ENCODE results near the gene GPR22.

The GPR22 gene

GRCh38 chr7:107469929-107470328 lies at the start of gene GPR22:
TSS of gene GPR22 (plus strand) at chr7:107470057. CDS start at chr7:107474061, 4,004 bp downstream.
- no peak for DNase-seq (ENCODE audit: low read depth in 2 of 2)

DNA sequence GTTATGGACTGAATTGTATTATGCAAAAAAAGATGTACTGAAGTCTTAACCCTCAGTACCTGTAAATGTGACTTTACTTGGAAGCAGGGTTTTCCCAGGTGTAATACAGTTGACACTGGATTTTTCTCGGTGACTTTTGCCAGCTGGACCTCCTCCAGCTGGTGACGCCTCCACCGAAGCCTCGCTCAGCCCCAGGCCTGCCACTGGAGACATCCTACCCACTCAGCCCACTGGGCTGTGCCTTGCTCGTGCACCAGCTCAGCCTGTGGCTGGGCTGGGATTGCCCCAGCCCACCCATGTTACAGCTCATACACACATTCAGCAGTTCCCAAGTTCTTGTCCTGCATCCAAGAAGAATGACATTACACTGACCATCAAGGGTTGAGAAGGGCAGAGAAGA lies 42.4 kb upstream of the GPR22 start:
- DNase-seq (ENCODE audit: low read depth in 2 of 2) = no peak

DNA sequence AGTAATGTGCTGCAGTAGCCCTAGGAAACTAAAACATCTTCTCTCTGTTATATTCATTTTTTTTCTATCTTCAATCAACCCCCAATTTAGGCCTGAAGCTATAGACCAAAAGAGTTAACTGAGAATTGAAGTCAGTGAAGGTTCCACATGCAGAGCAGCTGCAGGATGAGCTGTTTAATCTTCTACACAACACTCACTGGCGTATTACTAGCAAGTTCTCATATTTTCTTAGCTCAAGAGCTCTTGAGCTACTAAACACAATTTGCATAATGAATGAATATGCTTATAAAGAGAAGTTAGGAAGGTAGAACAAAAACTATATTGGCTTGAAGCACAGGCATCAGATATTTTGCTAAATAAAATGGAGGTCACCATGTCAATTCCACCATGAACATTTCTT lies 41.2 kb upstream of the GPR22 start:
- DNase-seq (ENCODE audit: low read depth in 2 of 2) = no peak

- DNase-seq (ENCODE audit: low read depth in 2 of 2) = no peak
Measured at GRCh38 chr7:107430057-107430456, 39.8 kb upstream of the GPR22 start.

GRCh38 chr7:107432261-107432660 lies 37.6 kb upstream of the GPR22 start:
- no peak for DNase-seq (ENCODE audit: low read depth in 2 of 2)

DNA sequence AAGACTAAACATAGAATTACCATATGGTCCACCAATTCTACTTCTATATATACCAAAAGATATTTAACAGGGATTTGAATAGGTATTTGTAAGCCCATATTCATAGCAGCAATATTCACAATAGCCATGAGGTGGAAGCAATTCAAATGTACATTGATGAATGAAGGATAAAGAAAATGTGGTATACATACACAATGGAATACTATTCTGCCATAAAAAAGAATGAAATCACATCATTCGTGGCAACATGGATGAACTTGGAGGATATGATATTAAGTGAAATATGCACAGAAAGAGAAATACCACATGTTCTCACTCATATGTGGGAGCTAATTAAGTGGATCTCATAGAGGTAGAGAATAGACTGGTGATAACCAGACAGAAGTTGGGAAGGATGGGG lies 34.1 kb upstream of the GPR22 start:
- no peak for DNase-seq (ENCODE audit: low read depth in 2 of 2)

DNA sequence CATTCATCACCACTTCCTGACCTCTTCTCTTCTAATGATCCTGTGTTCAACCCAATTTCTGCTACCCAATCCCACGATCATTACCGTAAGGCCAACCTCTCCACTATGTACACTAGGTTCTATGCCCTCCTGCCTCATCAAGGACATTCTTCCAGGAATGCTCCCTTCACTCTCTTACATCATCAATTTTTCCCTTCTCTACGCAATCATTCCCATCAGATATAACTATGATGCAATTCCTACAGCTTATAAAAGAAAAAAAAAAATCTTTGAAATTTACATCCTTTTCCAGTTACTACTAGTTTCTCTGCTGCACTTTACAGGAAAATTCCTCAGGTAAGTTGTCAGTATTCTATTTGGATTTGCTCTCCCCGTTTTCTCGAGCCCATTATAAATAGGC lies 30.8 kb upstream of the GPR22 start:
- no peak for DNase-seq (ENCODE audit: low read depth in 2 of 2)

GRCh38 chr7:107441581-107442422 lies 28.1 kb upstream of the GPR22 start:
- no peak for DNase-seq (ENCODE audit: low read depth in 2 of 2)

GRCh38 chr7:107442678-107443077 lies 27.2 kb upstream of the GPR22 start:
- no peak for DNase-seq (ENCODE audit: low read depth in 2 of 2)

DNA sequence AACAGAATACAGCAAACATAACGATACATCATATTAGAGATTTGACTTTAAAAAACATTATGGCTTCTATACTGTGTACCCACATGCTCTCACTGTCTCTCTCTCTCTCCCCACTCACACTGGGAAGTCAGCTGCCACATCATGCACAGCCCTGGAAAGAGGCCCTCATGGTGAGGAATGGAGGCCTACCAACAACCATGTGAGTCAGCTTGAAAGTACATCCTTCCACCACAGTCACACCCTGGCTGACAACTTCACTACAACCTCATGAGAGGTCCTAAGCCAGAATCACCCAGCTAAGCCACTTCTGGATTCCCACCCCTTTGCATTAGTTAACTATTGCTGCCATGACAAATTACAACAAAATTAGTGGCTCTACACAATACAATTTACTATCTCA lies 23.3 kb upstream of the GPR22 start:
- peak; percentile 4 to 7 for DNase-seq (ENCODE audit: low read depth in 2 of 2)

DNA sequence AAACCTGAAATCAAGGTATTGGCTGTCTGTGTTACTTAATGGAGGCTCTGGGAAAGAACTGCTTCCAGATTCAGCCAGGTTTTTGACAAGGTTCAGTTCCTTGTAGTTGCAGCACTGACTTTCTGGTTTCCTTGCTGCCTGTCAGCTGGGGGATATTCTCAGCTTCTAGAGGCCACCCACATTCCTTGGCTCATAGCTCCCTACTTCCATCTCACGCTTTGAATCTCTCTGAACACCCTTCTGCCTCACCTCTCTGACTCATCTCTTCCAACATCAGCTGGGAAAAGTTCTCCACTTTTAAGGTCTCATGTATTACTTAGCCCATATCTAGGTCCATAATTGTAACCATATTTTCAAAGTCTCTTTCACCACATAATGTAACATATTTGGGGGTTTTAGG lies 22.9 kb upstream of the GPR22 start:
- no peak for DNase-seq (ENCODE audit: low read depth in 2 of 2)

- DNase-seq (ENCODE audit: low read depth in 2 of 2) = no peak
Measured at GRCh38 chr7:107450970-107451369, 18.9 kb upstream of the GPR22 start.

- DNase-seq (ENCODE audit: low read depth in 2 of 2) = no peak
Measured at GRCh38 chr7:107453388-107453787, 16.5 kb upstream of the GPR22 start.

DNA sequence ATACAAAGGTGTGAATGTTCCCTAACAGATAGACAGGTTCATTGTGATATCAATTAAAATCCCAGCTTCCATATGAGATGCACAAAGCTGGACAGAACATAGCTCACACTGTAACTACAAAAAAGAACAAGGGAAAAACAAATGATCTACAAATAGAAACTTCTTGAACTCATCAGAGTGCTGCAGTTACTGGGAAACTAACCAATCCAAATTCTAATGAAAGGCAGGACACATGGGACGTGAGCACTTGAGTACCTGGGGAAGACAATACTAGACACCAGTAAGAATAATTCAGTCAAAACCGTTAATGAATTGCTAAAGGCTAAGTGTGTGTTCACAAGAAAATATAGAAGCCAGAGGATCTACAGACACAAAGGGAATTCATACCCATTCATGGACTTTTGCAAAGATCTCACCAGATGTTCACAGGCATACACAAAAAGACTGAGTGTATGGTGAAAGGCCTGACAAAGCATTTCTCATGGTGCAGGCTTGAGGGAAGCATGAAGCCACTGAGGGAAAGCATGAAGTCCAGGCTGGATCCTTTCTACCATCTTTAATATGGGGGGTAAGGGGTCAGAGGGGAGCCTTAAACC lies 7.8 kb upstream of the GPR22 start:
- DNase-seq (ENCODE audit: low read depth in 2 of 2) = no peak

- DNase-seq (ENCODE audit: low read depth in 2 of 2) = peak in 1 of 2 donors; percentile 11
Measured at GRCh38 chr7:107463139-107464078, 6.4 kb upstream of the GPR22 start.

GRCh38 chr7:107464666-107465226 lies 5.1 kb upstream of the GPR22 start:
- DNase-seq (ENCODE audit: low read depth in 2 of 2) = no peak

- DNase-seq (ENCODE audit: low read depth in 2 of 2) = no peak
Measured at GRCh38 chr7:107467972-107468371, 1.9 kb upstream of the GPR22 start.

DNA sequence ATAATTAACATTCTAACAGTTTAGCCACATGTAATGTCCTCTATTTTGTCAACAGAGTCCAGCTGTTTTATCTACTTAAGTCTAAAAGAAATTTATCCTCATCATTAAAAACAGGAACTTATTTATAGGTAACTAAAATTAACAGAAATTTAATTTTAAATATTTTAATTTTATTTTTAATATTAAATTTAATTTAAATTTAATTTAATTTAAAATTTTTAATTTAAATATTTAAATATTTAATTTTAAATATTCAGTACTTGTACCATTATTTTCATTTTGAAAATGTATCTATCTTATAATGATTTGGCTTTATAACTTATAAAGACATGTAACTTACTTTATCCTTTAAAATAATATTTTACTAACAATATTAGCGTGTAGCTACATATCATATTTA lies 1.0 kb upstream of the GPR22 start:
- no peak for DNase-seq (ENCODE audit: low read depth in 2 of 2)

DNA sequence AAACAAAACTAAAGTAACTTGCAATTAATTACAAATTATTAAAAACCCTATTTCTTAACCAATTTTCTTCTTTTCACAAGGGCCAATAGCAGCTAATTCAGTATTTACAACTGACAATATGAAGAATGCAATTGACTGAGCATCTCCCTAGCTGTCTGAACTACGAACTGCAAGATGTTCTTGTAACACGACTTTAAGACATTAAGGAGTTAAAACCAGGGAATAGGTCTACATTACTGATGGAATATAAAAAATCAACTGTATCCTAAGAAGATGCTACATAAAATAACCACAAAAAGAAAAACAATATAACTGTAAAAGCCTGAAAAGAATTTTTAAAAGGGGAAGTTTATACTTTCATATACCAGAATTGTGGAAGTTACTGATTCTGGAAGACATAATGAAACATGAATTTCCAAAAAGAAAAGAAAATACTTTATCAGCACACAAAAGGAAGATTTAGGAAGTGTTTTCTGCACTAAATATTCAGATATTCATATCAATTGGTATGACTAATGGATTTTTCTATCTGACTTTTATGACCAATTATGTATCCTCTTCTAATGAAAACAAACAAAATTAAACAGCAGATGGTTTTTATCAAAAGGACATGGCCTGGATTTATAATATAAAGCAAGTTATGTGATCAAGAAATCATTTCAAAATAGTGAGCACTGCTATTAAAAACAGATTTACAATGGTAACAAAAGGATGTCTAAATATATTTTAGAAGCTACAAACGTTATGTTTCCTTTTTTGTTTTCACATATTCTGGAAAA lies 1.6 kb downstream of the GPR22 start:
- DNase-seq (ENCODE audit: low read depth in 2 of 2) = no peak

GRCh38 chr7:107472116-107472515 lies 2.3 kb downstream of the GPR22 start:
- DNase-seq (ENCODE audit: low read depth in 2 of 2) = no peak

DNA sequence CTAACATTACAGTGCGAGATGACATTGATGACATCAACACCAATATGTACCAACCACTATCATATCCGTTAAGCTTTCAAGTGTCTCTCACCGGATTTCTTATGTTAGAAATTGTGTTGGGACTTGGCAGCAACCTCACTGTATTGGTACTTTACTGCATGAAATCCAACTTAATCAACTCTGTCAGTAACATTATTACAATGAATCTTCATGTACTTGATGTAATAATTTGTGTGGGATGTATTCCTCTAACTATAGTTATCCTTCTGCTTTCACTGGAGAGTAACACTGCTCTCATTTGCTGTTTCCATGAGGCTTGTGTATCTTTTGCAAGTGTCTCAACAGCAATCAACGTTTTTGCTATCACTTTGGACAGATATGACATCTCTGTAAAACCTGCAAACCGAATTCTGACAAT lies 4.3 kb downstream of the GPR22 start:
- DNase-seq (ENCODE audit: low read depth in 2 of 2) = no peak
